ENCODE results near the gene PCP4L1.
"Not testable (repeated sequence)": the region's sequence is repeated elsewhere in the genome, so short reads cannot be mapped to it uniquely, and the experiment has no call there.

PCP4L1 gene

DNA sequence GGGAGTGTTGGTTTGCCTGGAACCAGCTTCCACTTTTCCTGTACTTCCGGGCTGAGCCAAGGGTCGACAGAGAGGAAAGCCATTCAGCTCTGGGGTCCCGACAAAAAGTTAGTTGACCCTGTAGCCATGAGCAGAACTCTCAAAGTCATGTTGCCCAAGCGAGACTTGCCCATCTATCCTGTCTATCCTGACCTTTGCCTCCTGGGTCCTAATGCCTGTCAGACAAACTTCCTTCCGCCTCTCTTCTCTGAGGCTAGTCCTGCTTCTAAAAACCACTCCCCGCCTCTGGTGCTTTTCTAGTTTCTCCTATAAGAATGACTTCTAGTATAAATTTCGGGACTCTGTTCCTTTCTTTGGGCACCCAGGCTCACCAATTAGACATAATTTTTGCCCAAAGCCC, 7.7 kb upstream of the PCP4L1 start:
- ChIA-PET POLR2A (no interaction called here), CTCF (interaction anchor here (0.7 to 3.6 kb wide), 3 partner anchors 10 to 24 kb away, joined by 4 to 17 read pairs (median 6); partner anchors contain the start of gene TOMM40L)
- Histone ChIP-seq H3K4me1 (ENCODE audit: control insufficient read depth, insufficient read depth, low read length) (no peaks in the 10 kb centered on the region), H3K4me3 (ENCODE audit: low read depth, low read length) (no peak overlapping the region), H3K27ac (ENCODE audit: extremely low read depth, low read depth, low read length) (no peak overlapping the region), H3K36me3 (ENCODE audit: control insufficient read depth in 2 of 2, insufficient read depth in 1 of 2, low read length in 2 of 2) (no peaks in the 10 kb centered on the region), H3K9me3 (ENCODE audit: control insufficient read depth, insufficient read depth, low read depth, low read length) (no peaks in the 10 kb centered on the region)
- TF ChIP-seq ZNF404 (tag by site-specific recombination; IDR thresholded peaks at IDR 0.05): no peak
- no peak for TF ChIP-seq ZNF830 (tag by site-specific recombination; IDR thresholded peaks at IDR 0.05; ENCODE audit: low read depth)
- TF ChIP-seq SP7 (tag by site-specific recombination; IDR thresholded peaks at IDR 0.05): no peak
- no peak for TF ChIP-seq ZNF843 (tag by site-specific recombination; IDR thresholded peaks at IDR 0.05)
- TF ChIP-seq ZNF777 (tag by site-specific recombination; IDR thresholded peaks at IDR 0.05; ENCODE audit: borderline replicate concordance): no peak
- TF ChIP-seq ZNF549 (tag by site-specific recombination; IDR thresholded peaks at IDR 0.05): no peak
- TF ChIP-seq ZNF416 (tag by site-specific recombination; IDR thresholded peaks at IDR 0.05): no peak
- TF ChIP-seq, protein P1, sequence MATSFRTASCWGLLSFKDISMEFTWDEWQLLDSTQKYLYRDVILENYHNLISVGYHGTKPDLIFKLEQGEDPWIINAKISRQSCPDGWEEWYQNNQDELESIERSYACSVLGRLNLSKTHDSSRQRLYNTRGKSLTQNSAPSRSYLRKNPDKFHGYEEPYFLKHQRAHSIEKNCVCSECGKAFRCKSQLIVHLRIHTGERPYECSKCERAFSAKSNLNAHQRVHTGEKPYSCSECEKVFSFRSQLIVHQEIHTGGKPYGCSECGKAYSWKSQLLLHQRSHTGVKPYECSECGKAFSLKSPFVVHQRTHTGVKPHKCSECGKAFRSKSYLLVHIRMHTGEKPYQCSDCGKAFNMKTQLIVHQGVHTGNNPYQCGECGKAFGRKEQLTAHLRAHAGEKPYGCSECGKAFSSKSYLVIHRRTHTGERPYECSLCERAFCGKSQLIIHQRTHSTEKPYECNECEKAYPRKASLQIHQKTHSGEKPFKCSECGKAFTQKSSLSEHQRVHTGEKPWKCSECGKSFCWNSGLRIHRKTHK (tag by site-specific recombination; IDR thresholded peaks at IDR 0.05): no peak
- TF ChIP-seq, protein P2, sequence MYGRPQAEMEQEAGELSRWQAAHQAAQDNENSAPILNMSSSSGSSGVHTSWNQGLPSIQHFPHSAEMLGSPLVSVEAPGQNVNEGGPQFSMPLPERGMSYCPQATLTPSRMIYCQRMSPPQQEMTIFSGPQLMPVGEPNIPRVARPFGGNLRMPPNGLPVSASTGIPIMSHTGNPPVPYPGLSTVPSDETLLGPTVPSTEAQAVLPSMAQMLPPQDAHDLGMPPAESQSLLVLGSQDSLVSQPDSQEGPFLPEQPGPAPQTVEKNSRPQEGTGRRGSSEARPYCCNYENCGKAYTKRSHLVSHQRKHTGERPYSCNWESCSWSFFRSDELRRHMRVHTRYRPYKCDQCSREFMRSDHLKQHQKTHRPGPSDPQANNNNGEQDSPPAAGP (tag by site-specific recombination; IDR thresholded peaks at IDR 0.05): no peak
- TF ChIP-seq ZNF560 (tag by site-specific recombination; IDR thresholded peaks at IDR 0.05; ENCODE audit: borderline replicate concordance): no peak
- no peak for TF ChIP-seq ZNF514 (tag by site-specific recombination; IDR thresholded peaks at IDR 0.05)
- TF ChIP-seq IKZF3 (tag by site-specific recombination; IDR thresholded peaks at IDR 0.05): no peak
- no peak for TF ChIP-seq ZNF239 (tag by site-specific recombination; IDR thresholded peaks at IDR 0.05)
- TF ChIP-seq GLI4 (tag by site-specific recombination; IDR thresholded peaks at IDR 0.05): no peak
- TF ChIP-seq ZBTB17 (tag by site-specific recombination; IDR thresholded peaks at IDR 0.05): no peak
- no peak for TF ChIP-seq ZNF610 (tag by site-specific recombination; IDR thresholded peaks at IDR 0.05; ENCODE audit: borderline replicate concordance)
- TF ChIP-seq, protein P3, sequence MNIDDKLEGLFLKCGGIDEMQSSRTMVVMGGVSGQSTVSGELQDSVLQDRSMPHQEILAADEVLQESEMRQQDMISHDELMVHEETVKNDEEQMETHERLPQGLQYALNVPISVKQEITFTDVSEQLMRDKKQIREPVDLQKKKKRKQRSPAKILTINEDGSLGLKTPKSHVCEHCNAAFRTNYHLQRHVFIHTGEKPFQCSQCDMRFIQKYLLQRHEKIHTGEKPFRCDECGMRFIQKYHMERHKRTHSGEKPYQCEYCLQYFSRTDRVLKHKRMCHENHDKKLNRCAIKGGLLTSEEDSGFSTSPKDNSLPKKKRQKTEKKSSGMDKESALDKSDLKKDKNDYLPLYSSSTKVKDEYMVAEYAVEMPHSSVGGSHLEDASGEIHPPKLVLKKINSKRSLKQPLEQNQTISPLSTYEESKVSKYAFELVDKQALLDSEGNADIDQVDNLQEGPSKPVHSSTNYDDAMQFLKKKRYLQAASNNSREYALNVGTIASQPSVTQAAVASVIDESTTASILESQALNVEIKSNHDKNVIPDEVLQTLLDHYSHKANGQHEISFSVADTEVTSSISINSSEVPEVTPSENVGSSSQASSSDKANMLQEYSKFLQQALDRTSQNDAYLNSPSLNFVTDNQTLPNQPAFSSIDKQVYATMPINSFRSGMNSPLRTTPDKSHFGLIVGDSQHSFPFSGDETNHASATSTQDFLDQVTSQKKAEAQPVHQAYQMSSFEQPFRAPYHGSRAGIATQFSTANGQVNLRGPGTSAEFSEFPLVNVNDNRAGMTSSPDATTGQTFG (tag by site-specific recombination; IDR thresholded peaks at IDR 0.05; ENCODE audit: borderline replicate concordance): no peak

DNA sequence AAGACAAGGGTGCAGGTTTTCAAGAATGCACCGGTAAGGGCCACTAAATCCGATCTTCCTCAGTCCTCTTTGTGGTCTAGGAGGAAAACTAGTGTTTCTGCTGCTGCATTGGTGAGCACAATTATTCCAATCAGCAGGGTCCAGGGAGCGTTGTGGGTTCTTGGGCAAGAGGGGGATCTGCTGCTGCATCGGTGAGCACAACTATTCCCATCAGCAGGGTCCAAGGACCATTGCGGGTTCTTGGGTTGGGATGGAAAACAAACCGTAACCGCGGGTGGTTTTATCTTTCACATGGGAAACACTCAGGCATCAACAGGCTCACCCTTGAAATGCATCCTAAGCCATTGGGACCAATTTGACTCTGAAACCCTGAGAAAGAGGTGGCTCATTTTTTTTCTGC, 7.0 kb upstream of the PCP4L1 start:
- ChIA-PET CTCF (interaction anchor here (0.6 to 1.1 kb wide), 2 partner anchors 21 to 39 kb away, joined by 4 to 6 read pairs; no protein-coding TSS in a partner anchor), POLR2A (no interaction called here)
- Histone ChIP-seq H3K4me1 (ENCODE audit: control insufficient read depth, insufficient read depth, low read length) (no peaks in the 10 kb centered on the region), H3K36me3 (ENCODE audit: control insufficient read depth in 2 of 2, insufficient read depth in 1 of 2, low read length in 2 of 2) (no peaks in the 10 kb centered on the region), H3K9me3 (ENCODE audit: control insufficient read depth, insufficient read depth, low read depth, low read length) (no peaks in the 10 kb centered on the region), H3K27ac (ENCODE audit: extremely low read depth, low read depth, low read length) (no peak overlapping the region), H3K4me3 (ENCODE audit: low read depth, low read length) (no peak overlapping the region)
- no peak for TF ChIP-seq IKZF3 (tag by site-specific recombination; IDR thresholded peaks at IDR 0.05)
- TF ChIP-seq ZNF324 (tag by site-specific recombination; IDR thresholded peaks at IDR 0.05): no peak
- no peak for TF ChIP-seq KLF8 (tag by site-specific recombination; IDR thresholded peaks at IDR 0.05)
- no peak for TF ChIP-seq FEZF1 (tag by site-specific recombination; IDR thresholded peaks at IDR 0.05)
- TF ChIP-seq ZNF426 (tag by site-specific recombination; IDR thresholded peaks at IDR 0.05): no peak
- no peak for TF ChIP-seq ZNF571 (tag by site-specific recombination; IDR thresholded peaks at IDR 0.05)

DNA sequence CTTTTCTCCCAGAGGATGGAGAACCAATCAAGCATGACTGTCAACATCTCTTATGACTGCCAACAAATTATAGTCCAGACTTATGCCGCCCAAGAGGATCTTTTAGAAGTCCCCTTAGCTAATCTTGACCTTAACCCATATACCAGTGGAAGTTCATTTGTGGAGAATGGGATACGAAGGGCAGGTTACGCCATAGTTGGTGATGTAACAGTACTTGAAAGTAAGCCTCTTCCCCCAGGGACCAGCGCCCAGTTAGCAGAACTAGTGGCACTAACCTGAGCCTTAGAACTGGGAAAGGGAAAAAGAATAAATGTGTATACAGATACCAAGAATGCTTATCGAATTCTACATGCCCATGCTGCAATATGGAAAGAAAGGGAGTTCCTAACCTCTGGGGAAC, 3.2 kb upstream of the PCP4L1 start:
- H3K27ac ChIP-seq (ENCODE audit: extremely low read depth, low read depth, low read length); POLR2A ChIA-PET; H3K36me3 ChIP-seq (ENCODE audit: control insufficient read depth in 2 of 2, insufficient read depth in 1 of 2, low read length in 2 of 2); H3K4me3 ChIP-seq (ENCODE audit: low read depth, low read length); CTCF ChIA-PET; H3K4me1 ChIP-seq (ENCODE audit: control insufficient read depth, insufficient read depth, low read length); H3K9me3 ChIP-seq (ENCODE audit: control insufficient read depth, insufficient read depth, low read depth, low read length): not testable (repeated sequence)

DNA sequence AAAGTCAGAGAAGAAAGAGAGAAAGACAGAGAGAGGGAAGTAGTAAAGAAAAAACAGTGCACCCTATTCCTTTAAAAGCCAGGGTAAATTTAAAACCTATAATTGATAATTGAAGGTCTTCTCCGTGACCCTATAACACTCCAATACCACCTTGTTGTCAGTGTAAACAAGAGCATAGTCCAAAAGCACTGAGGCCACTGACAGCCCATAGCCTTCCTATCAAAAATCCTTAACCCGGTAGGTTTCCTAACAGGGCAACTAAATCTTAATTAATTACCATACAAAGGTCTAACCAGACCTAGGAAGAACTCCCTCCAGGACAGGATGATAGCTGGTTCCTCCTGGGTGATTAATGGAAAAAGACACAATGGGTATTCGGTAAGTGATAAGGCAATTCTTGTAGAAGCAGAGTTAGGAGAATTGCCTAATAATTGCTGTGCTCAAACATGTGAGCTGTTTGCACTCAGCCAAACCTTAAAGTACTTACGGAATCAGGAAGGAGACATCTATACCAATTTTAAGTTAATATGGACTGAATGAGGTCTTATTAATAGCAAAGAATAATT, 2.5 kb upstream of the PCP4L1 start:
- H3K36me3 ChIP-seq (ENCODE audit: control insufficient read depth in 2 of 2, insufficient read depth in 1 of 2, low read length in 2 of 2); H3K4me1 ChIP-seq (ENCODE audit: control insufficient read depth, insufficient read depth, low read length); H3K4me3 ChIP-seq (ENCODE audit: low read depth, low read length); H3K9me3 ChIP-seq (ENCODE audit: control insufficient read depth, insufficient read depth, low read depth, low read length); H3K27ac ChIP-seq (ENCODE audit: extremely low read depth, low read depth, low read length); POLR2A ChIA-PET: not testable (repeated sequence)
- CTCF ChIA-PET: interaction anchor here (0.9 kb wide), 1 partner anchor 35 kb away, joined by 8 read pairs; no protein-coding TSS in a partner anchor

Data from HEK293 (cell line).